Lower leg skin (tissue), 3 donors: ENCODE data around the gene AMER2.

Source experiments
- CTCF ChIP-seq, 3 donors: fragments of 450-650 bp; IDR thresholded peaks; one replicate each; pipeline ENCODE4 v1.5.1; 2016; ENCODE audit warnings: antibody characterized with exemption in 3 of 3, mild to moderate bottlenecking in 3 of 3, moderate library complexity in 2 of 3
- POLR2A ChIP-seq, 2 donors: fragments of 450-650 bp; IDR thresholded peaks; one replicate each; pipeline ENCODE4 v1.6.1; 2016 to 2017; ENCODE audit warnings: antibody characterized with exemption in 2 of 2, mild to moderate bottlenecking in 1 of 2, moderate library complexity in 1 of 2

- TF ChIP-seq CTCF (IDR thresholded peaks at IDR 0.05), result no peak
- no peak for TF ChIP-seq POLR2A (IDR thresholded peaks at IDR 0.05)
Observed at GRCh38 chr13:25175431-25175830, 3.3 kb upstream of the AMER2 start.
